ENCODE measurements around the gene AMT. TPM values are rescaled to one million over a fixed set of nuclear protein-coding genes. Genes with fewer than 3 reads are reported as not detected.
"Not testable (repeated sequence)": the region's sequence is repeated elsewhere in the genome, so short reads cannot be mapped to it uniquely, and the experiment has no call there.

AMT gene
- polyA plus RNA-seq, 12 donors, result 7.0 to 20.4 (median 11.5) TPM; not detected in 1

DNA sequence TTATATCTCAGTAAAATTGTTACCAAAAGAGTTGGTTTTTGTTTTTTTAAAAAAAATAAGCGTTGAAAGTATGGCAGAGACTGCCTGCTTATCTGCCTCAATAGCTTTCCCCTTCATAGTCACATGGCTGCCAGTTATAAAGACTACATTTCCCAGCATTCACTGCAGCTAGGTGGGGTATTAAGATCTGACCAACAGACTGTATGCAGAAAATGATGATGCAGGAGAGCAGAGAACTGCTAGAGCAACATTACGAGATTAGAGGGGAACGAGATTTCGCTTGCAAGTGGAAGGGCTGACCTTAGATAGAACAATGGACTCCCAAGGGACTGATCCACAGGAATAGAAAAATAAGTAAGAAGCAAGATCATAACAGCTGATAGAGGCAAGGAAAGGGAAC is 24.8 kb downstream of the AMT start:
- no peak for DNase-seq

DNA sequence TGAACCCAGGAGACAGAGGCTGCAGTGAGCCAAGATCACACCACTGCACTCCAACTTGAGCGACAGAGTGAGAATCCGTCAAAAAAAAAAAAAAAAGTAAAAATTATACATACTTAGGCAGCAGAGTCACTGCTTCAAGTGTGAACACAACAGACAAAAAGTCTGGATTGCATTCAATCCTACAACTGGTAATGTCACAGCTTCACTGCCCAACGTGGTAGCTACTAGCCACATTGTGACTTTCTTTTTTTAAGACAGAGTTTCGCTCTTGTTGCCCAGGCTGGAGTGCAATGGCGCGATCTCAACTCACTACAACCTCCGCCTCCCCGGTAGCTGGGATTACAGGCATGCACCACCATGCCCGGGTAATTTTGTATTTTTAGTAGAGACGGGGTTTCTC is 31.0 kb downstream of the AMT start:
- DNase-seq, result not testable (repeated sequence)

- no peak for DNase-seq
Measured at GRCh38 chr3:49389297-49389696, 33.0 kb downstream of the AMT start.

- DNase-seq, result no peak
Measured at GRCh38 chr3:49388289-49388820, 33.9 kb downstream of the AMT start.

- no peak for DNase-seq
Measured at GRCh38 chr3:49387721-49388120, 34.6 kb downstream of the AMT start.

DNA sequence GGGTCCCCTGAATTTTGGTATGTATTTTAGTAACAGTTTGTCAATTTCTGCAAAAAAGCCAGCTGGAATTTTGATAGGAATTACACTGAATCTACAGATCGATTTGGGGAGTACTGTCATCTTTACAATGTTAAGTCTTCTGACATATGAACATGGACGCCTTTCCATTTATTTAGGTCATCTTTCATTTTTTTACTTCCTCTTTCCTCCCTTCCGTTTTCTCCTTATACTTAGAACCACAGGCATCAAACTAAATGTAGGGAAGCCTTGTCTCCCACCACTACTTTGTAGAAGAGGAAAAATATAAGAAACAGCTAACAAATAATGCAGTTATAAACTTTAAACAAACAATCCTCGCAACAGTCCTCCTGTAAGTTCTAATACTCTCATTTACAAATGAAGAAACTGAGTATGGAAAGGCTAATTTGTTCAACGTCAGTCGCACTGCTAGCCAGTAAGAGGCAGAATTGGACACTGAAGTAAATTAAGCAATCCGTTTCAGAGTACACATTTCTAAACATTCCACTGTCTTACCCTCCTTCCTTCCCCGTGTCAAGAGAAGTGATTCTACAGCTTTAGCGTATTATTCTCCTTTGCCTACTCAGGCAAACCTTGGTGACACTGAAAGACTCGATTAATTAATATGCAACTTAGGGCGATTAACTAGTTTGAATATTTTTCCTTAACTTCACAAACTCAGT is 36.1 kb downstream of the AMT start:
- no peak for DNase-seq

GRCh38 chr3:49385617-49386016 is 36.7 kb downstream of the AMT start:
- no peak for DNase-seq

- DNase-seq, result no peak
Measured at GRCh38 chr3:49383387-49383786, 38.9 kb downstream of the AMT start.

- no peak for DNase-seq
Measured at GRCh38 chr3:49378249-49378895, 43.9 kb downstream of the AMT start.

DNA sequence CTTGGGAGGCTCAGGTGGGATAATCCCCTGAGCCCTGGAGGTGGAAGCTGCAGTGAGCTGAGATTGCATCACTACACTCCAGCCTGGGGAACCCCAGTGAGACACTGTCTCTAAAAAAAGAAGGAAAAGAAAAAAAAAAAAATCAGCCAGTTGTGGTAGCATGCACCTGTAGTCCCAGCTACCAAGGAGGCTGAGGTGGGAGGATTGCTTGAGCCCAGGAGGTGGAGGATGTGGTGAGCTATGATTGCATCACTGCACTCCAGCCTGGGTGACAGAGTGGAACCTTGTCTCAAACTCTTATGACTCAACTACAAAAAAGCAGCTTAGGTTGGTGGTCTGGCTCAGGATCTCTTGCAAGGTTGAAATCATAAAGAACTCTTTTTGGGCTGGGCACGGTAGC is 44.8 kb downstream of the AMT start:
- DNase-seq, result no peak

GRCh38 chr3:49371946-49372345 is 50.3 kb downstream of the AMT start:
- no peak for DNase-seq

DNA sequence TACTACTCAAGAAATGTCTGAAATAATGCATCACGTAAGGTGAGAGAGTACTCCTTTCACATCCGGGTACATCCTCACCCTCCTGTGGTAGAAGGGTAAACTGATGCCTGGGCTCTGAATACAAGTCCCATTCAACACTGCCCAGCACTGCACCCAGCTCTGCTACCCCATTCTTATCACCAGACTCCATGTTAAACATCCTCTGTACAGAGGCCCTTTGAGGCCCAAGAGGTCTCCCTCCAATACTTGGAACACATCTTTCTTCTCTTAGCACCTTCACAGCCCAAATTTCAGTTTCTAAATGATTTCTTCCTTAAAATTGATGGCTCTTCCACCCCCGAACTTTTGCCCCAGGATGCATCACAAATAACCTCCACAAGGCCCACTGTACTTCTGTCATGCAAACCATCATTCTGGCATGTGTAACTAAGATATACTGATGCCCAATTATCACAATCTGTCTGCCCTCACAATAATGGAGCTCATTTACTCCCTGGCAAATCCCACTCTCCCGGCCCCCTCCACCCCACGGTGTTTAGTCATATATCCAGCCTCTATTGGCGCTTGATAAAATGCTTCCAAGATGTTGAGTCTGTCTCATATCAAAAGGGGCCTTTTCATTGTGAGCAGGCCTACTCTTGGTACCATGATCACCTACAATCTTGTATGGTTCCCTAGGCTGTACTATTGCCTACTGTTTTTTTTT is 51.5 kb downstream of the AMT start:
- no peak for DNase-seq

Other genes starting within 250 kb of the AMT start
- 10 to 100 TPM in 4 of 12 donors, 1 to 10 TPM in 7, not detected in 1; 4.1 to 17.3 (median 8.5) TPM for gene C3orf62, start 145.2 kb downstream of the AMT start, polyA plus RNA-seq (ENCODE audit: insufficient read length in 12 of 12)
- 10 to 100 TPM in 11 of 12 donors, not detected in 1; 37.9 to 70.5 (median 46.8) TPM for gene USP4, start 82.4 kb downstream of the AMT start, polyA plus RNA-seq (ENCODE audit: insufficient read length in 12 of 12)
- 100 to 1,000 TPM in 8 of 12 donors, 10 to 100 TPM in 3, not detected in 1; 76.6 to 197 (median 105) TPM for gene GPX1, start 64.1 kb downstream of the AMT start, polyA plus RNA-seq (ENCODE audit: insufficient read length in 12 of 12)
- 100 to 1,000 TPM; 408 to 715 (median 447) TPM for gene RHOA, start 10.5 kb downstream of the AMT start, polyA plus RNA-seq (ENCODE audit: insufficient read length in 12 of 12)
- 10 to 100 TPM in 11 of 12 donors, not detected in 1; 14.2 to 32.4 (median 18.0) TPM for gene TCTA, start 10.1 kb downstream of the AMT start, polyA plus RNA-seq (ENCODE audit: insufficient read length in 12 of 12)
- gene NICN1, start 6.9 kb upstream of the AMT start, polyA plus RNA-seq (ENCODE audit: insufficient read length in 12 of 12), result 10 to 100 TPM in 11 of 12 donors, not detected in 1; 11.1 to 22.8 (median 16.7) TPM
- gene DAG1, start 47.8 kb upstream of the AMT start, polyA plus RNA-seq (ENCODE audit: insufficient read length in 12 of 12), result 100 to 1,000 TPM in 11 of 12 donors, not detected in 1; 108 to 281 (median 232) TPM
- gene BSN, start 132.0 kb upstream of the AMT start, polyA plus RNA-seq (ENCODE audit: insufficient read length in 12 of 12), result 1 to 10 TPM in 6 of 12 donors, under 1 TPM in 5, not detected in 1; 0.43 to 1.5 (median 1.2) TPM